Upper lobe of left lung (tissue), 4 donors: Measurements from ENCODE around the gene CAPN3.

Experiments used
- CTCF ChIP-seq, 6 experiments: fragments of 450-650 bp in 4 of 6; fragments of 200-600 bp in 2 of 6; sonication (generic) in 2 of 6; IDR thresholded peaks; one replicate each; pipeline ENCODE4 v1.5.1; 2016 to 2019; ENCODE audit warnings: antibody characterized with exemption in 6 of 6
- EP300 ChIP-seq, 4 donors: sonication (generic); formaldehyde crosslinking; IDR thresholded peaks; one replicate each; pipeline ENCODE4 v1.5.1; 2017; ENCODE audit warnings: antibody characterized with exemption in 4 of 4, control low read depth in 2 of 4
- POLR2A ChIP-seq, 4 donors: fragments of 450-650 bp; IDR thresholded peaks; one replicate each; pipeline ENCODE4 v1.5.1; 2016 to 2017; ENCODE audit warnings: antibody characterized with exemption in 4 of 4, mild to moderate bottlenecking in 2 of 4
- POLR2AphosphoS5 ChIP-seq, 2 donors: sonication (generic); formaldehyde crosslinking; IDR thresholded peaks; one replicate each; pipeline ENCODE4 v1.5.1; 2017; ENCODE audit warnings: antibody characterized with exemption in 2 of 2

DNA sequence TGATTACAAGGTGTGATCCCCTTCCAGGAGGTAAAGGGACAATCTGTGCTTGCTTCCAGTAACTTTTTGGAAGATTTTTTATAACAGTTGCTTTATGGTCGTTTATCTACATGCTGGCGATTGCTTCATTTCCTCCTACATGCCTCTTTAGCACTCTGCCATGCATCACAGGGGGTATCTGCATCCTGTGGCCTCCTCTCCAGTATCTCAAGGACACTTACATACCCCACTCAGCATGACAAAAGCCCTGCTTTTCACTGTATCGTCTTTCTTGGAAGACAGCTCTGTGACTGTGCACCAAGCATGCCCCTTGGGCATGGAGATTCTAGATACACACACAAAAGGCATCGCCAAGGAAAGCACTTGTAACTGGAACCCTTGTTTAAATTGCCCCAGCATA is 25.3 kb downstream of the CAPN3 start:
- TF ChIP-seq POLR2A (IDR thresholded peaks at IDR 0.05): no peak
- no peak for TF ChIP-seq CTCF (IDR thresholded peaks at IDR 0.05)
- no peak for TF ChIP-seq POLR2AphosphoS5 (IDR thresholded peaks at IDR 0.05)
- TF ChIP-seq EP300 (IDR thresholded peaks at IDR 0.05): no peak
